Activated T-helper 2 cell treated with anti-CD3 and anti-CD28 coated beads, Interferon-gamma antibody, Interleukin-2, Interleukin-4, amounts not matched to agents 10 μg/mL and 5 μg/mL and 100 μg/mL, durations not matched to agents 14 hours and 24 hours and 36 hours (primary cell): ENCODE results near the gene TCF7L2. TPM values are rescaled to one million over a fixed set of nuclear protein-coding genes. Genes with fewer than 3 reads are reported as not detected.

Experiments
- DNase-seq: peaks from one replicate; pipeline ENCODE4 v3.0.0; 2021; ENCODE audit warnings: low spot score
- H3K27ac Mint-ChIP-seq: one replicate; pipeline ENCODE4 v1.8.0; 2021; ENCODE audit warnings: mixed read lengths
- H3K27me3 Mint-ChIP-seq: one replicate; pipeline ENCODE4 v1.8.0; 2021; ENCODE audit warnings: low read depth, mixed read lengths
- H3K36me3 Mint-ChIP-seq: one replicate; pipeline ENCODE4 v1.8.0; 2021; ENCODE audit warnings: low read depth, mixed read lengths
- H3K4me1 Mint-ChIP-seq: one replicate; pipeline ENCODE4 v1.8.0; 2021; ENCODE audit warnings: low read depth, mixed read lengths
- H3K4me3 Mint-ChIP-seq: one replicate; pipeline ENCODE4 v1.8.0; 2021; ENCODE audit warnings: low read depth, mild to moderate bottlenecking, moderate library complexity, mixed read lengths
- H3K9me3 Mint-ChIP-seq: one replicate; pipeline ENCODE4 v1.8.0; 2021; ENCODE audit warnings: mixed read lengths
- intact Hi-C: fragments of 100-400 bp; cut with micrococcal nuclease; formaldehyde crosslinking; loops from one replicate; pipeline ENCODE4 v1.15.1; 2023
- total RNA-seq: library from RNA; stranded (reverse); gene quantifications from 2 replicates; pipeline ENCODE4 v1.2.3, GENCODE V29; 2022

Gene TCF7L2
- total RNA-seq, 1 donor from 2014 or later, result 0.52 TPM

- Mint-ChIP-seq H3K27ac (no peak overlapping the region), H3K27me3 (no peaks in the 10 kb centered on the region), H3K4me1 (no peaks in the 10 kb centered on the region), H3K9me3 (no peaks in the 10 kb centered on the region), H3K4me3 (no peak overlapping the region), H3K36me3 (no peaks in the 10 kb centered on the region)
- no peak for DNase-seq
- intact Hi-C loops, result no loop called here
These were observed 199.6 kb downstream of the TCF7L2 start for GRCh38 chr10:113149626-113150025.

- intact Hi-C loops, result no loop called here
- DNase-seq, result no peak
- no peak overlapping the region for H3K4me3 Mint-ChIP-seq
- no peaks in the 10 kb centered on the region for H3K4me1 Mint-ChIP-seq
- H3K27ac Mint-ChIP-seq, result no peak overlapping the region
- no peaks in the 10 kb centered on the region for H3K9me3 Mint-ChIP-seq
- no peaks in the 10 kb centered on the region for H3K27me3 Mint-ChIP-seq
- no peaks in the 10 kb centered on the region for H3K36me3 Mint-ChIP-seq
These were observed 201.2 kb downstream of the TCF7L2 start for GRCh38 chr10:113151190-113151666.

GRCh38 chr10:113153493-113154102 lies 203.6 kb downstream of the TCF7L2 start:
- Mint-ChIP-seq H3K27me3 (no peaks in the 10 kb centered on the region), H3K4me1 (no peaks in the 10 kb centered on the region), H3K4me3 (no peak overlapping the region), H3K27ac (no peak overlapping the region), H3K9me3 (no peaks in the 10 kb centered on the region), H3K36me3 (no peaks in the 10 kb centered on the region)
- intact Hi-C loops, result no loop called here
- DNase-seq, result no peak

- H3K4me1 Mint-ChIP-seq, result no peaks in the 10 kb centered on the region
- H3K4me3 Mint-ChIP-seq, result no peak overlapping the region
- DNase-seq, result no peak
- peaks cover 6% of the 10 kb centered on the region for H3K27me3 Mint-ChIP-seq
- no peaks in the 10 kb centered on the region for H3K36me3 Mint-ChIP-seq
- H3K9me3 Mint-ChIP-seq, result no peaks in the 10 kb centered on the region
- intact Hi-C loops, result no loop called here
- H3K27ac Mint-ChIP-seq, result no peak overlapping the region
These were observed 207.4 kb downstream of the TCF7L2 start for GRCh38 chr10:113157441-113157840.

- intact Hi-C loops, result no loop called here
- H3K4me1 Mint-ChIP-seq, result no peaks in the 10 kb centered on the region
These were observed 208.1 kb downstream of the TCF7L2 start for GRCh38 chr10:113158183-113158582.

GRCh38 chr10:113159563-113159962 lies 209.5 kb downstream of the TCF7L2 start:
- H3K4me1 Mint-ChIP-seq, result no peaks in the 10 kb centered on the region
- no peak overlapping the region for H3K27ac Mint-ChIP-seq
- no peak for DNase-seq
- no peak overlapping the region for H3K4me3 Mint-ChIP-seq
- no peaks in the 10 kb centered on the region for H3K36me3 Mint-ChIP-seq
- H3K27me3 Mint-ChIP-seq, result peaks cover 7% of the 10 kb centered on the region
- intact Hi-C loops, result no loop called here
- no peaks in the 10 kb centered on the region for H3K9me3 Mint-ChIP-seq

More at GRCh38 chr10:113158183-113158582, 208.1 kb downstream of the TCF7L2 start:
- no peaks in the 10 kb centered on the region for H3K9me3 Mint-ChIP-seq
- H3K27ac Mint-ChIP-seq, result no peak overlapping the region
- peaks cover 6% of the 10 kb centered on the region for H3K27me3 Mint-ChIP-seq
- no peak overlapping the region for H3K4me3 Mint-ChIP-seq
- DNase-seq, result no peak
- no peaks in the 10 kb centered on the region for H3K36me3 Mint-ChIP-seq

GRCh38 chr10:113160641-113161040 lies 210.6 kb downstream of the TCF7L2 start:
- Mint-ChIP-seq H3K4me3 (no peak overlapping the region), H3K9me3 (no peaks in the 10 kb centered on the region), H3K36me3 (no peaks in the 10 kb centered on the region), H3K27ac (no peak overlapping the region), H3K4me1 (no peaks in the 10 kb centered on the region), H3K27me3 (peaks cover 8% of the 10 kb centered on the region)
- DNase-seq, result no peak
- intact Hi-C loops, result no loop called here

GRCh38 chr10:113161066-113161465 lies 211.0 kb downstream of the TCF7L2 start:
- Mint-ChIP-seq H3K9me3 (no peaks in the 10 kb centered on the region), H3K27me3 (peaks cover 8% of the 10 kb centered on the region), H3K4me3 (no peak overlapping the region), H3K27ac (no peak overlapping the region), H3K4me1 (no peaks in the 10 kb centered on the region), H3K36me3 (no peaks in the 10 kb centered on the region)
- intact Hi-C loops, result no loop called here
- no peak for DNase-seq

- Mint-ChIP-seq H3K4me1 (no peaks in the 10 kb centered on the region), H3K36me3 (no peaks in the 10 kb centered on the region)
These were observed 212.9 kb downstream of the TCF7L2 start for GRCh38 chr10:113162960-113163359.

GRCh38 chr10:113165673-113166072 lies 215.6 kb downstream of the TCF7L2 start:
- no peak for DNase-seq
- no peaks in the 10 kb centered on the region for H3K36me3 Mint-ChIP-seq
- no peaks in the 10 kb centered on the region for H3K9me3 Mint-ChIP-seq
- H3K4me1 Mint-ChIP-seq, result peaks cover 6% of the 10 kb centered on the region
- H3K4me3 Mint-ChIP-seq, result no peak overlapping the region
- no peak overlapping the region for H3K27ac Mint-ChIP-seq
- intact Hi-C loops, result no loop called here
- peaks cover 14% of the 10 kb centered on the region for H3K27me3 Mint-ChIP-seq

More at GRCh38 chr10:113162960-113163359, 212.9 kb downstream of the TCF7L2 start:
- intact Hi-C loops, result no loop called here
- no peaks in the 10 kb centered on the region for H3K9me3 Mint-ChIP-seq
- peaks cover 12% of the 10 kb centered on the region for H3K27me3 Mint-ChIP-seq
- no peak overlapping the region for H3K4me3 Mint-ChIP-seq
- no peak for DNase-seq
- no peak overlapping the region for H3K27ac Mint-ChIP-seq

GRCh38 chr10:113167702-113168101 lies 217.7 kb downstream of the TCF7L2 start:
- intact Hi-C loops, result no loop called here
- Mint-ChIP-seq H3K27ac (no peak overlapping the region), H3K27me3 (peaks cover 10% of the 10 kb centered on the region), H3K9me3 (no peaks in the 10 kb centered on the region), H3K4me3 (no peak overlapping the region), H3K4me1 (peaks cover 6% of the 10 kb centered on the region), H3K36me3 (no peaks in the 10 kb centered on the region)
- DNase-seq, result no peak

GRCh38 chr10:113168584-113168983 lies 218.5 kb downstream of the TCF7L2 start:
- peaks cover 10% of the 10 kb centered on the region for H3K27me3 Mint-ChIP-seq
- no peak overlapping the region for H3K4me3 Mint-ChIP-seq
- no peak for DNase-seq
- no peak overlapping the region for H3K27ac Mint-ChIP-seq
- intact Hi-C loops, result no loop called here
- H3K36me3 Mint-ChIP-seq, result no peaks in the 10 kb centered on the region
- no peaks in the 10 kb centered on the region for H3K9me3 Mint-ChIP-seq
- peaks cover 6% of the 10 kb centered on the region for H3K4me1 Mint-ChIP-seq

GRCh38 chr10:113169111-113169510 lies 219.1 kb downstream of the TCF7L2 start:
- peaks cover 6% of the 10 kb centered on the region for H3K4me1 Mint-ChIP-seq
- peaks cover 10% of the 10 kb centered on the region for H3K27me3 Mint-ChIP-seq
- no peaks in the 10 kb centered on the region for H3K36me3 Mint-ChIP-seq

More at GRCh38 chr10:113169111-113169510, 219.1 kb downstream of the TCF7L2 start:
- intact Hi-C loops, result no loop called here
- no peak for DNase-seq
- Mint-ChIP-seq H3K27ac (no peak overlapping the region), H3K9me3 (no peaks in the 10 kb centered on the region), H3K4me3 (no peak overlapping the region)
